Measurements from ENCODE around the gene LRRC74B.
"Not testable (repeated sequence)": the region's sequence is repeated elsewhere in the genome, so short reads cannot be mapped to it uniquely, and the experiment has no call there.

Gene LRRC74B

GRCh38 chr22:21068681-21069276 is 23.0 kb downstream of the LRRC74B start:
- no peak for DNase-seq
- in situ Hi-C loops (cut with HindIII; ENCODE audit: low pct_ligation_motif_present, low pct_unique_long_range_greater_than_20kb, low sequenced_read_pairs): no loop called here

- no peak for DNase-seq
- in situ Hi-C loops (cut with HindIII; ENCODE audit: low pct_ligation_motif_present, low pct_unique_long_range_greater_than_20kb, low sequenced_read_pairs): no loop called here
Observed at GRCh38 chr22:21069375-21069774, 23.6 kb downstream of the LRRC74B start.

GRCh38 chr22:21070690-21071615 is 25.2 kb downstream of the LRRC74B start:
- no peak for DNase-seq
- in situ Hi-C loops (cut with HindIII; ENCODE audit: low pct_ligation_motif_present, low pct_unique_long_range_greater_than_20kb, low sequenced_read_pairs): no loop called here

- DNase-seq; in situ Hi-C loops (cut with HindIII; ENCODE audit: low pct_ligation_motif_present, low pct_unique_long_range_greater_than_20kb, low sequenced_read_pairs): not testable (repeated sequence)
Observed at GRCh38 chr22:21071796-21072195, 26.1 kb downstream of the LRRC74B start.

- in situ Hi-C loops (cut with HindIII; ENCODE audit: low pct_ligation_motif_present, low pct_unique_long_range_greater_than_20kb, low sequenced_read_pairs): no loop called here
- no peak for DNase-seq
Observed at GRCh38 chr22:21073023-21073422, 27.3 kb downstream of the LRRC74B start.

- DNase-seq: no peak
- in situ Hi-C loops (cut with HindIII; ENCODE audit: low pct_ligation_motif_present, low pct_unique_long_range_greater_than_20kb, low sequenced_read_pairs): no loop called here
Observed at GRCh38 chr22:21073482-21073881, 27.7 kb downstream of the LRRC74B start.

GRCh38 chr22:21074102-21074715 is 28.5 kb downstream of the LRRC74B start:
- DNase-seq: peak; percentile 8
- in situ Hi-C loops (cut with HindIII; ENCODE audit: low pct_ligation_motif_present, low pct_unique_long_range_greater_than_20kb, low sequenced_read_pairs): no loop called here

GRCh38 chr22:21075516-21076138 is 29.9 kb downstream of the LRRC74B start:
- no peak for DNase-seq
- in situ Hi-C loops (cut with HindIII; ENCODE audit: low pct_ligation_motif_present, low pct_unique_long_range_greater_than_20kb, low sequenced_read_pairs): no loop called here

GRCh38 chr22:21076912-21077625 is 31.3 kb downstream of the LRRC74B start:
- in situ Hi-C loops (cut with HindIII; ENCODE audit: low pct_ligation_motif_present, low pct_unique_long_range_greater_than_20kb, low sequenced_read_pairs): no loop called here
- no peak for DNase-seq

GRCh38 chr22:21077884-21078508 is 32.2 kb downstream of the LRRC74B start:
- no peak for DNase-seq
- in situ Hi-C loops (cut with HindIII; ENCODE audit: low pct_ligation_motif_present, low pct_unique_long_range_greater_than_20kb, low sequenced_read_pairs): no loop called here

GRCh38 chr22:21078916-21079315 is 33.2 kb downstream of the LRRC74B start:
- in situ Hi-C loops (cut with HindIII; ENCODE audit: low pct_ligation_motif_present, low pct_unique_long_range_greater_than_20kb, low sequenced_read_pairs): no loop called here
- DNase-seq: no peak

- in situ Hi-C loops (cut with HindIII; ENCODE audit: low pct_ligation_motif_present, low pct_unique_long_range_greater_than_20kb, low sequenced_read_pairs): no loop called here
- DNase-seq: no peak
Observed at GRCh38 chr22:21079493-21079892, 33.7 kb downstream of the LRRC74B start.

- no peak for DNase-seq
- in situ Hi-C loops (cut with HindIII; ENCODE audit: low pct_ligation_motif_present, low pct_unique_long_range_greater_than_20kb, low sequenced_read_pairs): no loop called here
Observed at GRCh38 chr22:21080435-21081137, 34.8 kb downstream of the LRRC74B start.

- DNase-seq: no peak
- in situ Hi-C loops (cut with HindIII; ENCODE audit: low pct_ligation_motif_present, low pct_unique_long_range_greater_than_20kb, low sequenced_read_pairs): no loop called here
Observed at GRCh38 chr22:21082248-21082647, 36.5 kb downstream of the LRRC74B start.

GRCh38 chr22:21087119-21087518 is 41.4 kb downstream of the LRRC74B start:
- in situ Hi-C loops (cut with HindIII; ENCODE audit: low pct_ligation_motif_present, low pct_unique_long_range_greater_than_20kb, low sequenced_read_pairs): no loop called here
- DNase-seq: no peak

- DNase-seq; in situ Hi-C loops (cut with HindIII; ENCODE audit: low pct_ligation_motif_present, low pct_unique_long_range_greater_than_20kb, low sequenced_read_pairs): not testable (repeated sequence)
Observed at GRCh38 chr22:21087926-21088325, 42.2 kb downstream of the LRRC74B start.

GRCh38 chr22:21091220-21091619 is 45.5 kb downstream of the LRRC74B start:
- in situ Hi-C loops (cut with HindIII; ENCODE audit: low pct_ligation_motif_present, low pct_unique_long_range_greater_than_20kb, low sequenced_read_pairs); DNase-seq: not testable (repeated sequence)

All from ACHN (cell line).